Sigmoid colon (tissue), 4 donors: Measurements from ENCODE around the gene PYGO1.

Source experiments
- EP300 ChIP-seq, 4 donors: sonication (generic); formaldehyde crosslinking; IDR thresholded peaks; one replicate each; pipeline ENCODE4 v1.6.1; 2017; ENCODE audit warnings: antibody characterized with exemption in 4 of 4
- POLR2AphosphoS5 ChIP-seq, 4 donors: sonication (generic); formaldehyde crosslinking; IDR thresholded peaks; one replicate each; pipeline ENCODE4 v1.6.1; 2017; ENCODE audit warnings: antibody characterized with exemption in 4 of 4
- TF ChIP-seq, protein P1 (sequence below), 4 experiments: fragments of 450-650 bp in 3 of 4; fragments of 200-600 bp in 1 of 4; IDR thresholded peaks; one replicate each; pipeline ENCODE4 v1.5.1; 2016 to 2019; ENCODE audit warnings: antibody characterized with exemption in 4 of 4, mild to moderate bottlenecking in 3 of 4, moderate library complexity in 2 of 4

DNA sequence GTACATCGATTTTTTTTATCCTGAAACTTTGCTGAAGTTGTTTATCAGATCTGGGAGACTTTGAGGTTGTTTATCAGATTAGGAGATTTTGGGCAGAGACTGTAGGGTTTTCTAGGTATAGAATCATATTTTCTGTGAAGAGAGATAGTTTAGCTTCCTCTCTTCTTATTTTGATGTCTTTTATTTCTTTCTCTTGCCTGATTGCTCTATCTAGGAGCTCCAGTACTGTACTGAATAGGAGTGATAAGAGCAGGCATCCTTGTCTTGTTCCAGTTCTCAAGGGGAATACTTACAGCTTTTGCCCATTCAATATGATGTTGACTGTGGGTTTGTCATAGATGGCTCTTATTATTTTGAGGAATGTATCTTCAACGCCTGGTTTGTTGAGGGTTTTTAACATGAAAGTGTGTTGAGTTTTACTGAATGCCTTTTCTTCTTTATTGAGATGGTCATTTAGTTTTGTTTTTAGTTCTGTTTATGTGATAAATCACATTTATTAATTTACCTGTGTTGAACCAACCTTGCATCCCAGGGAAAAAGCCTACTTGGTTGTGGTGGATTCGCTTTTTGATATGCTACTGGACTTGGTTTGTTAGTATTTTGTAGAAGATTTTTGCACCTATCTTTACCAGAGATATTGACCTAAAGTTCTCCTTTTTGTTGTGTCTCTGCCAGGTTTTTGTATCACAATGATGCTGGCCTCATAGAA, 65.2 kb downstream of the PYGO1 start:
- TF ChIP-seq, protein P1, sequence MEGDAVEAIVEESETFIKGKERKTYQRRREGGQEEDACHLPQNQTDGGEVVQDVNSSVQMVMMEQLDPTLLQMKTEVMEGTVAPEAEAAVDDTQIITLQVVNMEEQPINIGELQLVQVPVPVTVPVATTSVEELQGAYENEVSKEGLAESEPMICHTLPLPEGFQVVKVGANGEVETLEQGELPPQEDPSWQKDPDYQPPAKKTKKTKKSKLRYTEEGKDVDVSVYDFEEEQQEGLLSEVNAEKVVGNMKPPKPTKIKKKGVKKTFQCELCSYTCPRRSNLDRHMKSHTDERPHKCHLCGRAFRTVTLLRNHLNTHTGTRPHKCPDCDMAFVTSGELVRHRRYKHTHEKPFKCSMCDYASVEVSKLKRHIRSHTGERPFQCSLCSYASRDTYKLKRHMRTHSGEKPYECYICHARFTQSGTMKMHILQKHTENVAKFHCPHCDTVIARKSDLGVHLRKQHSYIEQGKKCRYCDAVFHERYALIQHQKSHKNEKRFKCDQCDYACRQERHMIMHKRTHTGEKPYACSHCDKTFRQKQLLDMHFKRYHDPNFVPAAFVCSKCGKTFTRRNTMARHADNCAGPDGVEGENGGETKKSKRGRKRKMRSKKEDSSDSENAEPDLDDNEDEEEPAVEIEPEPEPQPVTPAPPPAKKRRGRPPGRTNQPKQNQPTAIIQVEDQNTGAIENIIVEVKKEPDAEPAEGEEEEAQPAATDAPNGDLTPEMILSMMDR (IDR thresholded peaks at IDR 0.05) = no peak
- TF ChIP-seq EP300 (IDR thresholded peaks at IDR 0.05) (no peak), POLR2AphosphoS5 (IDR thresholded peaks at IDR 0.05) (no peak)
